ENCODE data around the gene CYB561A3. TPM values are rescaled to one million over a fixed set of nuclear protein-coding genes. Genes with fewer than 3 reads are reported as not detected.
"Not testable (repeated sequence)": the region's sequence is repeated elsewhere in the genome, so short reads cannot be mapped to it uniquely, and the experiment has no call there.

Gene CYB561A3, protein sequence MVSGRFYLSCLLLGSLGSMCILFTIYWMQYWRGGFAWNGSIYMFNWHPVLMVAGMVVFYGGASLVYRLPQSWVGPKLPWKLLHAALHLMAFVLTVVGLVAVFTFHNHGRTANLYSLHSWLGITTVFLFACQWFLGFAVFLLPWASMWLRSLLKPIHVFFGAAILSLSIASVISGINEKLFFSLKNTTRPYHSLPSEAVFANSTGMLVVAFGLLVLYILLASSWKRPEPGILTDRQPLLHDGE
- polyA plus RNA-seq (2013, experiment 1 of 2; ENCODE audit: insufficient read length), result 30.2 TPM
- 31.7 TPM for polyA plus RNA-seq (2013, experiment 2 of 2; ENCODE audit: insufficient read length)

DNA sequence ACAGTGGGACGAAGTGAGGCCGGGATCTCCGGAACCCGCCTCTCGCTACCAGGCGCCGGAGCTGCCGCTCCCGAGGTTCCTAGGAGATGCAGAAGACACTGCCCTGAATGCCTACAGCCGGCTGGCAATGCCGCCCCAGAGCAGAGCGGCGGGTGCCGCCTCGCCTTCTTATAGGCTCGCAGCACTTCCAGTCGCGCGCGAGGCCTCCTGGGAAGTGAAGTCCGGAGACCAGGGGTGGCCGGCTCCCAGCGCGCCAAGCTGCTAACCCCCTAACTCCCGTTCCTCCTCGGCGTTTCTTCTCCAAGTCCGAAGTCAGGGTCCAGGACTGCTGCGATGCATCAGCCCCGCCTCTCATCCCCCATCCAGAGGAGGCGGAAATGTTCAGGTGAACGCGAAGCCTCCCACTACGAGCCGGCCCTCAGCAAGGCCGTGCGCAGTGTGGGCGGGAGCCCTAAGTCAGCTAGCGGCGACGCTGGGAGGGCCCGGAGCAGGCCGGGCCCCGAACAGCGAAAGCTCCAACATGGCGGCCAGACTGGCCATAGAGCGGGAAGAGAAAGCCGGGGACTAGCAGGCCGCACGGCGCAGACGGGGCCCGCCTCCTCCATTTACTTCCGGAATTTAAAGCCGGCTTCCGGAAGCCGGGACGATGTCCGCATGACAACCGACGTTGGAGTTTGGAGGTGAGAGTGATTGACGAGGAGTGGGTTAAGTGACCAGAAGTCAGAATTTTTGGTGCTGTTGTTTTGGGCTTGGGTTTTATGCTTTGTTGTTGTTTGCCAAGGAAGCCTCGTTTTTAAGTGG lies at the start of gene CYB561A3, which contains the start of gene TMEM138:
Gene CYB561A3, minus strand, starts transcription at position 142 of the 801 bp plus-strand sequence. CDS start 5,169 bp downstream, outside the sequence.
Gene TMEM138, plus strand, starts transcription at position 634 of the 801 bp plus-strand sequence. CDS start 2,017 bp downstream, outside the sequence.
- DNase-seq, result peak; percentile 94

DNA sequence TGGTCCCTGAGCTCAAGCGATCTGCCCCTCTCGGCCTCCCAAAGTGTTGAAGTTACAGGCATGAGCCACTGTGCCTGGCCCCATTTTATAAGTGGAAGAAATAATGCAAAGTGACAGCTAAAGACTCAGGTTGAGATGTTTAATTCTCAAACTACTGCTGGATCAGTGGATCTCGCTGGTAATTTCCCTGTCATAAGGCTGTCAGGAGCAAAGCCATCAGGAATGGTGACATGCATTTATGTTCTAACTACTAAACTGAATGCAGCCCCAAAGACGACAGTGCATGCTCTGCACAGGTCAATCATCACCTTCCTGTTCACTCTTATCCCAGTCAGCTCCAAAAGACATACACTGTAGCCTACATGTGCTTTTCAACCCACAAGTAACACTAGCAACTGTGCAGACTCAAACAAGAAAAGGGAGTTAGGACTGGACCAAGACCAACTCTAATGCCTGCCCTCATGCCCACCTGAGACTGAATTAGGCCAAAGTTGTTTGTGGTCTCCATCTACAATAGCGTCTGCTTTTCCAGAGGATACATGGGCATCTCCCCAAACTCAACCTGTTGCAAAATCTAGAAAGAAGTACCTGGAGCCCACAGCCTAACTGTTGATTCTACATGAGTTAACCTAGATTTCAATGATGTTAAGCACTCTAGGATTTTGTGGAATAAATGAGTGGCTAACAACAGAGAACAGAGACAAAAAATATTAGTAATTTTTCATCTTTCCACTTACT lies 45.5 kb upstream of the CYB561A3 start:
- DNase-seq, result no peak

DNA sequence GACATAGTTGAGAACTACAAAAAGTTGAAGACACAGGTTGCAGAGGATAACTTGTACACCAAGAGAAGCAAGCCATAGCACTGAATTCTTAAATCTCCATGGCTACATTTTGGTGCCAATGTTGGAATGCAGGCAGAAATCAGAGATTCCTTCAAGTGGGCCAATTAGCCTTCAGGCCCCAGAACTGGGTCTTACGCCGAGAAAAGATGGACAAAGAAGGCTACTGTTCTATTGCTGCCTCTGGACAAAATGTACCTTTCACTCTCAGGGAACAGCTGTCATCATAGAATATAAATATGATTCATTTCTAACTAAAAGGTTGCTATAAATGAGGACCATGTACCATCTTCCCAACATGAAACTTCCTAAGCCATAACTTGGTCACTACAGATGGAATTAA lies 44.4 kb upstream of the CYB561A3 start:
- no peak for DNase-seq

DNA sequence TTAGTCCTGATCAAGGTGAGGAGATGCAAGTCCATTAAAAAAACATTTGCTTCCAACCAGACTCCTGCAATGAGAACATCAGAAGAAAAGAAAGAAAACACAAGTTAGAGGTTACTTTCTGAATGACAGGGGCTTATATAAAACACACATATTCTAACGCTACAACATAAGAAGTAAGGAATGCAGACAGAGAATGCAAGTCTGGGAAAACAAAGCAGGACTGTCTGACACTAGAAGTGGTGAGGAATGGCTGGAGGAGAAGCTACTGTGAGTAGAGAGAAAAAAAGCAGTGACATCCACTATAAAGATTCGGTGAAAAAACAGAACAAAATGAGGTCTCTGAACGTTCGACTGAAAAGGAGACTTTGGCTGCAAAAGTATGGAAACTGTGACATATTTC lies 43.0 kb upstream of the CYB561A3 start:
- DNase-seq, result no peak

DNA sequence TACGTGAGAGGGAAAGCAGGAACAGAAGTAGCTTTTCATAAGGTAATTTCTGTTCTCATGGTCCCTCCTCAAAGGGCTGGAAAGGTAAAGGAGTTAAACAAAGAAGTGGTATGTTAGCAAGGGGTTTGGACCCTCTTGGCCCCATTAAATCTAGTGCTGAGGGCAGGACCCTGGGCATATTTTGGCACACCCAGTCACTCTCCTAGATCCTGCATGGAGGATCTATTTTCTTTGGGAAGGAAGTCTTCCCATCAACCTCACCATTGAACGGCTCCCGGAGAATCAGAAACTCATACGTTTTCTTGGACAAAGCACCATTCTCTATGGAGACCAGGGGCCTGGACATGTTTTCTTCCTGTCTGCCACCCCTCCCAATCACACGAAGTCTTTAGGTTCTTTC lies 42.4 kb upstream of the CYB561A3 start:
- DNase-seq, result no peak

DNA sequence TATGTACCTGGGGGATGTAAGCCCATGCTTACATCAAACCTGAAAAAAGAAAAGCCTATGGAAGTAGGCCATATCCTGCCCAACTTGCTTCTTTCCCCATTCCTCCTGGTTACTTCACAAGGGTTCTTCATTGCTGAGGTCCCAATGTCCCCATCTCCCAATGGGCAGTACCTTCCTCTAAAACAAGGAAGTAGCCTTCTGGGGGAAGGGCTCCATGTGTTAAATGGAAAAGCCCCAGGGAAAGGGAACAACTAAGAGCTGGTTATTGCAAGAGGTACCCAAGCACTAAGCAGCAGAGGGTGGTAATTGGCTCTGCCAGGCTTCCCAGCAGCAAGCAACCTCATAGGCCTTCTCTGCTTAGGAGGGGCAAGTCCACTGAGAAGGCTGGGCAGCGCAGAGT lies 42.0 kb upstream of the CYB561A3 start:
- no peak for DNase-seq

DNA sequence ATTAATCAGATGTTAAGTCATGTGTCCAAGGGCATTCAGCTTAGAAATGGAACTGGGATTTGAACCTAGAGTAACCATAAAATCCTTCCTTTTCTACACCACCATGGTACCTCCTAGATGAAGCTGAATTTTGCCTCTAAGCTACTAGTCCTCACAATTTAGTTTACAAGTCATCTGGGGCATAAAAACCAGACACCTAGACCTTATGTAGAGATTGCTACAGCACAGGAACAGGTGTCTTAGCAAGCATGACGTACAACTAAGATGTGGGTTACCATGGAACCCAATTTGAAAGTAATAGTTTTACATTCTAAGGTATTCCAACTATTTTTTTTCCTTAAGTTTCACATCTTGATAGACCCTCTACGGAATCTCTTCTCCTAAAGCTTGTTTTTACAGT lies 39.9 kb upstream of the CYB561A3 start:
- DNase-seq, result no peak

DNA sequence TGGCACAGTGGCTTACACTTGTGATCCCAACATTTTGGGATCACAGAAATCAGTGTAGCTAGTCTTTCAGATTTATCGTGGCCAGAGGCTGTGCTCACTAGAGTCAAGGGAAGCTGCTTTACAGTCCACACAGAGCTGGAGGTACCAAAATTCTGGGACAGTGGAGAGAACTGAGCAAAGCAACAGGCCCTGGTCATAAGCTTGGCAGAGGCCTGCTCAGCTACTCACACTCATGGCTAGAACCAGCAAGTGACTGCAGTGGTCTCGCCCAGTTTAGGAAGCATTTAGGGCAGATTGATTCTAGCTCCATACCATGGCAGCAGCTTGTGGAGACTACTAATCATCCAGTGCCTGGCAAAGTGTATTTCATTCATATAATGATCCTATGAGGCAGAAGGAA lies 39.5 kb upstream of the CYB561A3 start:
- DNase-seq, result no peak

DNA sequence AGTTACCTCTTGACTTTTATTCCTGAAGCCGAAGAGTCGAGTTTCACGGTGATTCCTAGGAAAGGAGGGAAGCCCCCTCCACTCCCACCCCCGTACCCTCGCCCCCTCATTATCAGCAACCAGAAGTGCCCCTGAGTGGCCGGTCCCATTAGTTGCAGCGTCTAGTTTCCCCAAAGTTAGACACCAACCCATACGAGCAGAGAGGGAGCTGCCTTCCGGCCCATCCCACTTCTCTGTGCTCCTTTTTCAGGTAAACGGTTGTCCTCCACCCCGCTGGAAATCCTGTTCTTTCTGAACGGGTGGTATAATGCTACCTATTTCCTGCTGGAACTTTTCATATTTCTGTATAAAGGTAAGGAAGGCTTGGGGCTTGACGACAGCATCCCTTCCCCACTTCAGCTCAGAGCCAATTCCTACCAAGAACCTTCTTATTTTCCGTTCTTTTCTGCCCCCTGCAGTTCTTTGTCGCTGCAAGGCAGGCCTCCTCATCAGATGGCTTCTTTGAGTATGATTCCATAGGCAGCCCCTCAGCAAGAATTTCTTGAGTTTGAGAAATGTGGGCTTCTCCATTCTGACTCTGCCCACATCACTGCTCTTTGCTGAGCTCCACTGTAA lies 31.4 kb upstream of the CYB561A3 start:
- DNase-seq, result peak; percentile 32

DNA sequence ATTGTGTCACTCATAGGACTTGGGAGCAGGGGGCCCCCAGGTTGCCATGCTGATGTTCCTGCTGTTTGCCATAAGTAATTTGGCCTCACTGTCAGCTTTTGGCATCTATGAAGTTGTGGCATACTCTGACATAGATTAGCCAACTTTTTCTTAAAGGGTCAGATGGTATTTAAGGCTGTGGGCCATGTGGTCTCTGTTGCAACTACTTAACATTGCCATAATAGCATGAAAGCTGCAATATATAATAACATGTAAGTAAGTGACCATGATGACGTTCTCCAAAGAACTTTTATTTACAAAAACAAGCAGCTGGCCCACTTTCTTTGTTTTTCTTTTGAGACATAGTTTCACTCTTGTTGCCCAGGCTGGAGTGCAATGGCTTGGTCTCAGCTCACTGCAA lies 28.5 kb upstream of the CYB561A3 start:
- DNase-seq, result no peak

DNA sequence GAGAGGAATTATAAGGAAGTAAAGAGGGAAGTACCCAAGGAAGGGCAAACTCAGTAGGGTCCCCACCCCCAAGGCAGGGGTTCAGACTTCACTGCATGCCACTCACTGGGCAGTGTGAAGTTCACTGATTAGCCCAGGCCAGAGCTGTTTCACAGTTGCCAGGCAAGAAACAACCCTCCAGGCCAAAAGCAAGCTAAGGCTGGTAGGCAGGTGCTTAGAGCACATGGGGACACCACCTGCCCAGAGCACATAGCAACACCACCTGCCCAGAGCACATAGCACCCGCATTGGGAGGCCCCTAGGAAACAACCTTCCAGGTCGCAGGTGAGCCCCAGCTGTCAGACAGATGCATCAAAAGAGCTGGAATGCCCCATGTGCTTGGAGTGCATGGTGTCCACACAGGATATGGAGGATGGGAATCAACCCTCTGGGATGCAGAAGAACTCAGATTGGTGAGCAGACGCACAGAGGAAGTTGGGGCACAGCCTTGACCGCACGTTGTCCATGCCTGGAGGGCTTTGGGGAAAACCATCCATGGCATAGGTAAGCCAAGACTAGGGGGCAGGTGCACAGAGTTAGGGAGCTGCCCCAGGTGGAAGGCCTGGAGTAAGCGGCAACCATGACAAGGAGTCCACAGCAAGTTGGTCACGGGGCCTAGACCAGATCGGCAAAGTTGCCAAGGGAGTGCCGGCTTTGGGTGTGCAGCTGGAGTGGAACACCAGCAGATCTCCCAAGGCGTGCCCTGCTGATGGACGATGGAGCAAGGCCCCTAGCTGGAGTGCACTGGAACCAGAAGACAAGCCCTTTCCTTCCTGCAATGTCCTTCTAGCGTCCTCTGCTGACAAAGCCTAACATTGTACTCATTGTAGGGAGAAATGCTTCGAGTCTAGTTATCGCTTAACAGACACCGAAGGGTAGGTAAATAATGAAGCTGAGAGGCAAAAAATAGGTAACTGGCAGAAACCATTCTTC lies 22.9 kb upstream of the CYB561A3 start:
- no peak for DNase-seq

DNA sequence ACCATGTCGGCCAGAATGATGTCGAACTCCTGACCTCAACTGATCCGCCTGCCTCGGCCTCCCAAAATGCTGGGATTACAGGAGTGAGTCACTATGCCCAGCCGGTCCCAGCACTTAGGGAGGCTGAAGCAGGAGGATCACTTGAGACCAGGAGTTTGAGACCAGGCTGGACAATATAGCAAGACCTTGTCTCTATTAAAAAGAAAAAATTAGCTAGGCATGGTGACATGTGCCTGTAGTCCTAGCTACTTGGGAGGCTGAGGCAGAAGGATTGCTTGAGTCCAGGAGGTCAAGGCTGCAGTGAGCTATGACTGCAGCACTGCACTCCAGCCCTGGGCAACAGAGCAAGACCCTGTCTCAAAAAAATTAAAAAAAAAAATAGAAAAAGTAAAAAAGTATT lies 22.2 kb upstream of the CYB561A3 start:
- DNase-seq, result not testable (repeated sequence)

DNA sequence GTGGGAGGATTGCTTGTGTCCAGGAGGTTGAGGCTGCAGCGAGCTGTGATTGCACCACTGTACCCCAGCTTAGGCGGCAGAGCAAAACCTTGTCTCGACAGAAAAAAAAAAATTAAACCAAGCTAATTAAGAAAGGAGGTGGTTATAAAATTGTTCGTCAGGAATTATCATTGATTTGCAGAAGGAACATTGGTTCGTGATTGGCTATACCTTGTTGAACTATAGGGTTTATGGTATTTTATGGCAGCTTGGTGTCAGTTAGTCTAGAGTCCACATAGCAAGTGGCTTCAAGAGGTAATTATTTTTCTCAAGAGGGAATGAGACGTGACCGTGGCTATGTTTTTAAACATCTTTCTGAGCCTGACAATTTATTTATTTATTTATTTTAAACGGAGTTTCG lies 19.2 kb upstream of the CYB561A3 start:
- DNase-seq, result no peak

DNA sequence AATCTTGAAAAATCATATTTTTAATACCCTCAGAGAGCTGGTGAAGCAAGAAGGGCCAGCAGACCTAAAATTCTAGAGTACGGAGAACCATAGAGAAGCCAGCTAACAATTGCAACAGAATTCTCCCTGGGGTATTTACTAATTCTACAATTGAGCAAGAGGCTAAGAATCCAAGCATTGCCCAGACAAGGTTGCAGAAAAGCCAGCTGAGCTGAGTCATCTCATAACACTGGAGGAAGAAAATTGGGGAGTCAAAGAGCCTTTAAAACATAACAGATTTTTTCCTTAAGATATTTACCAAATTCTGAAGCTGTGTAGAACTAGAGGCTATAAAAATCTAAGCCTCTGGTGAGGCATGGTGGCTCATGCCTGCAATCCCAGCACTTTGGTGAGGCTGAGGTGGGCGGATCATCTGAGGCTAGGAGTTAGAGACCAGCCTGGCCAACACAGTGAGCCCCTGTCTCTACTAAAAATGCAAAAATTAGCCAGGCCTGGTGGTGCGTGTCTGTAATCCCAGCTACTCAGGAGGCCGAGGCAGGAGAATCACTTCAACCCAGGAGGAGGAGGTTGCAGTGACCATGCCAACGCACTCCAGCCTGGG lies 17.1 kb upstream of the CYB561A3 start:
- DNase-seq, result peak; percentile 97

DNA sequence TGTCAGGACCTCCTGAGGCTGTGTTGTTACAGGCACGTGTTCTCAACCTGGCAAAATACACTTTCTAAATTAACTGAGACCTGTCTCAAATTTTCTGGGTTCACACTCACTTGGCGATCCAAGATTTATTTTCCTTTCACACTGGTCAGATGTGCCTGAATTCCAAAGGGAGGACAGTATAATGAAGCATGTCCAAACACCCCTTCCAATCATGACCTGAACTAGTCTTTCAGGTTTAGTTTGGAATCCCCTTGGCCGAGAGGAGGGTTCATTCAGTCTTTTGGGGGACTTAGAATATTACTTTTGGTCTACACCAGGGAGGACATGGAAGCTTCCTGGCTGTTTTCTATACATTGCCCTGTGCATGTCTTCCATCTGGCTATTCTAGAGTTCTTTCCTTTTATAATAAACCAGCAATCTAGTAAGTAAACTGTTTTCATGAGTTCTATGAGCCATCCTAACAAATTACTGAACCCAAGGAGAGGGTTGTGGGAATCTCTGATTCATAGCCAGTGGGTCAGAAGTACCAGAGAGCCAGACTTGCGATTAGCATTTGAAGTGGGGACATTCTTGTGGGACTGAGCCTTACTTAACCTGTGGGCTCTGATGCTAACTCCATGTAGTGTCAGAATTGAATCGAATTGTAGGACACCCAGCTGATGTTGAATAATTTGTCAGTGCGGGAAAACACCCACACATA lies 15.9 kb upstream of the CYB561A3 start:
- peak; percentile 32 for DNase-seq

DNA sequence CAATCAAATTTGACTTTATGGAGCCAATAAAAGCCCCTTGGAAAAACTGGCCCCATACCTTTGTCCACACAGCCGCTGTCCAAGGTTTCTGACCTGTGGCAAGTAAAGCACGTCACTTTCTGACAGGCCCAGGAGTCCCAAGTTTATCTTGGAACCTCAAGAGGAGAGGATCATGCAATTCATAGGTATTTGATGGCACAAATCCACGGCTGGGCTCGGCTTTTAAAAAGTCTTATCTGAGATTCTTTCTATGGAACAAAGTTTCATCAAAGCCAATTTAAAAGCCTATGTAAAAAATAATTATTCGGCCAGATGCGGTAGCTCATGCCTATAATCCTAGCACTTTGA lies 14.1 kb upstream of the CYB561A3 start:
- no peak for DNase-seq

DNA sequence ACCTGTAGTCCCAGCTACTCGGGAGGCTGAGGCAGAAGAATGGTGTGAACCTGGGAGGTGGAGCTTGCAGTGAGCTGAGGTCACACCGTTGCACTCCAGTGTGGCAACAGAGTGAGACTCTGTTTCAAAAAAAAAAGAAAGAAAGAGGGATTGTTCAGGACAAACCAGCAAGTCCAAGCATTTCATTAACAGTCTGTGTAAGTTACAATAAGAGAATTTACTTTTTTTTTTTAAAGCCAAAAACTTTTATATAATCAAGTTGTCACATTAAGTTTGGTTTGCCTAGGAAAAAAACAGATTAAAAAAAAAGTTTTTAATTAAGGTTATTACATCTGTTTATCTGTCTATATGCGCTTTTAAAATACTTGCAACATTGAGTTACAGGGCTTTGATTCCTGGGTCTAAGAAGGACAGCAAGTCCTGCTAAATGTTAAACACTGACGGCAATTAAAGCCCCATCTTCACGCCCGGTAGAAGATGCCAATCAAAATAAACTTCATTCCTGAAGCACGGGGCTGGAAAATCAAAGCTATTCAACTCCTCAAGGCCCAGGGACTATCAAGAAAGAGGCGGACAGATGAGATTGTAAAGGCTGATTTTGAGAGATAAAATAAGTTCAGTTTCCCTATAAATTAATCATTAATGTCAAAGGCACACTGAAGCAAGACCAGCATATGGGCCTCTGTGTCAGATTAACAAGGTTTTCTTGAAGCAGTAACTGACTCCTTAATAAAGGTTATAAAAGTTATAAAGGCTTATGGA lies 11.2 kb upstream of the CYB561A3 start:
- DNase-seq, result no peak

DNA sequence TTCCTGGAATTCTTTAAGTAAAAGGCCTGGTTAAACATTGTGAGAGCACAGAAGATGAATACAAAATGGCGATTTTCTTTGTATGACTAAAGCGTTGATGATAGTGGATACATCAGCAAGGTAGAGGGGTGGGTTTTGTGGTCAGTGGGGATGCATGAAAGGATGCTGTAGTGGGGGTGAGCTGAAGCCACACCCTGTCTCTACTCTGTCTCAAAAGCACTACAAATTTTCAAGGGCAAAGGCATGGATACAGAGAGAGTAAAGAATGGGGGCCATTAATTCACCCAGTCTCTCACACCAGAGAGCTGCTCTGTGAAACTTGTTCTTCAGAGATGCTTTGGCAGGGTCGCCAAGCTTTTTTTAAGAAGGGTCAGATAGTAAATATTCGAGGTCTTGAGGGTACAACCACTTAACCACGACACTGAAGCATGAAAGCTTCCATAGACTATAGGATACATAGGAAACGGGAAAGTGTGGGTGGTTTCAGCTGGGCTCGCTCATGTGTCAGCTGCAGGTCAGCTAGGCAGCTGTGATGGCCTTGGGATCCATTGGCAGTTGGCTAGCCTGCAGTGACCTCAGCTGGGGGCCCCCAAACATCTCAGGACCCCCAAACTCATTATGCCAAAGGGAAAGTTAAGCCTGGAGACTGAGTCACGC lies 8.8 kb upstream of the CYB561A3 start:
- DNase-seq, result no peak

Data from fibroblast of skin of scalp (primary cell).